Loucy (cell line): ENCODE measurements around the gene RERE.
A peak's percentile ranks its signal among the peaks of the same experiment; 100 is the strongest.

Source experiments
- H2AFZ ChIP-seq: fragments of 200-600 bp; sonication (generic); 2 replicates; pipeline ENCODE4 v1.6.0; 2016; ENCODE audit warnings: antibody characterized with exemption, mild to moderate bottlenecking, low read length, moderate library complexity
- H3F3A ChIP-seq: fragments of 200-600 bp; 2 replicates; pipeline ENCODE4 v1.6.0; 2016; ENCODE audit warnings: antibody characterized with exemption, low read depth, mild to moderate bottlenecking
- H3K27me3 ChIP-seq: fragments of 200-600 bp; sonication (generic); 2 replicates; pipeline ENCODE4 v1.6.1; 2014; ENCODE audit warnings: low read length, mild to moderate bottlenecking; ENCODE audit not compliant: insufficient read depth, poor library complexity, severe bottlenecking
- H3K36me3 ChIP-seq: fragments of 200-600 bp; sonication (generic); 2 replicates; pipeline ENCODE4 v1.6.1; 2016; ENCODE audit warnings: low read length; ENCODE audit not compliant: insufficient read depth
- H3K4me1 ChIP-seq: fragments of 200-600 bp; sonication (generic); 2 replicates; pipeline ENCODE4 v1.5.1; 2014; ENCODE audit warnings: low read length, mild to moderate bottlenecking; ENCODE audit not compliant: insufficient read depth, poor library complexity, severe bottlenecking
- H3K4me2 ChIP-seq: fragments of 200-600 bp; sonication (generic); 2 replicates; pipeline ENCODE4 v1.6.0; 2014; ENCODE audit warnings: antibody characterized with exemption, low read length, low read depth, mild to moderate bottlenecking; ENCODE audit not compliant: poor library complexity, severe bottlenecking
- H3K4me3 ChIP-seq: fragments of 200-600 bp; sonication (generic); 2 replicates; pipeline ENCODE4 v1.5.1; 2014; ENCODE audit warnings: low read length, mild to moderate bottlenecking, mixed read lengths; ENCODE audit not compliant: poor library complexity, severe bottlenecking
- H3K79me2 ChIP-seq: fragments of 200-600 bp; sonication (generic); 2 replicates; pipeline ENCODE4 v1.6.1; 2014; ENCODE audit warnings: low read length; ENCODE audit not compliant: insufficient read depth
- H3K9ac ChIP-seq: fragments of 200-600 bp; sonication (generic); 2 replicates; pipeline ENCODE4 v1.6.0; 2014; ENCODE audit warnings: mild to moderate bottlenecking, low read depth, low read length, moderate library complexity; ENCODE audit not compliant: poor library complexity, severe bottlenecking
- H3K9me2 ChIP-seq: fragments of 200-600 bp; sonication (generic); replicated peaks from 2 replicates; pipeline ENCODE4 v1.6.1; 2016; ENCODE audit warnings: low read depth, low read length, mixed read lengths
- H3K9me3 ChIP-seq: fragments of 200-600 bp; sonication (generic); 2 replicates; pipeline ENCODE4 v1.6.1; 2014; ENCODE audit warnings: mild to moderate bottlenecking, antibody characterized with exemption, low read length, low read depth; ENCODE audit not compliant: insufficient read depth
- H4K20me1 ChIP-seq: fragments of 200-600 bp; sonication (generic); 2 replicates; pipeline ENCODE4 v1.6.0; 2014; ENCODE audit warnings: antibody characterized with exemption, low read length, mild to moderate bottlenecking; ENCODE audit not compliant: insufficient read depth, poor library complexity, severe bottlenecking
- CTCF ChIP-seq: fragments of 200-600 bp; sonication (generic); conservative IDR thresholded peaks from 2 replicates; pipeline ENCODE4 v1.5.1; 2014; ENCODE audit warnings: mild to moderate bottlenecking, antibody characterized with exemption, low read length
- EZH2phosphoT487 ChIP-seq: fragments of 200-600 bp; IDR thresholded peaks from 2 replicates; pipeline ENCODE4 v1.6.1; 2018; ENCODE audit warnings: antibody characterized with exemption, mild to moderate bottlenecking, moderate library complexity, borderline replicate concordance

Gene RERE

GRCh38 chr1:8776104-8776503, 41.3 kb downstream of the RERE start:
- Histone ChIP-seq H3F3A (no peaks in the 10 kb centered on the region), H3K9me3 (no peaks in the 10 kb centered on the region), H2AFZ (no peak overlapping the region), H3K27me3 (no peaks in the 10 kb centered on the region), H3K4me1 (peaks cover 12% of the 10 kb centered on the region), H3K36me3 (no peaks in the 10 kb centered on the region), H3K9ac (no peak overlapping the region), H3K4me2 (no peak overlapping the region), H3K79me2 (peaks cover 50% of the 10 kb centered on the region), H3K4me3 (no peak overlapping the region), H3K9me2 (no peaks in the 10 kb centered on the region), H4K20me1 (no peaks in the 10 kb centered on the region)
- no peak for TF ChIP-seq EZH2phosphoT487
- TF ChIP-seq CTCF: peak; percentile 33; the same call in 1 of the 2 replicates

GRCh38 chr1:8767006-8767405, 50.4 kb downstream of the RERE start:
- peaks cover 48% of the 10 kb centered on the region for H3K79me2 ChIP-seq
- no peaks in the 10 kb centered on the region for H3K36me3 ChIP-seq
- TF ChIP-seq CTCF (no peak), EZH2phosphoT487 (no peak)
- no peak overlapping the region for H3K9ac ChIP-seq
- no peak overlapping the region for H3K4me3 ChIP-seq
- no peaks in the 10 kb centered on the region for H3K9me3 ChIP-seq
- H2AFZ ChIP-seq: no peak overlapping the region
- H3K9me2 ChIP-seq: no peaks in the 10 kb centered on the region
- no peaks in the 10 kb centered on the region for H4K20me1 ChIP-seq
- H3K27me3 ChIP-seq: no peaks in the 10 kb centered on the region
- H3K4me1 ChIP-seq: peaks cover 12% of the 10 kb centered on the region
- no peak overlapping the region for H3K4me2 ChIP-seq
- no peaks in the 10 kb centered on the region for H3F3A ChIP-seq

GRCh38 chr1:8765198-8765597, 52.2 kb downstream of the RERE start:
- Histone ChIP-seq H3K79me2 (peaks cover 53% of the 10 kb centered on the region), H3K9ac (no peak overlapping the region), H3K4me2 (no peak overlapping the region), H3F3A (no peaks in the 10 kb centered on the region), H3K4me1 (peaks cover 12% of the 10 kb centered on the region), H4K20me1 (peaks cover 4% of the 10 kb centered on the region), H2AFZ (no peak overlapping the region), H3K4me3 (no peak overlapping the region), H3K9me3 (no peaks in the 10 kb centered on the region), H3K9me2 (no peaks in the 10 kb centered on the region), H3K27me3 (no peaks in the 10 kb centered on the region), H3K36me3 (peaks cover 3% of the 10 kb centered on the region; the same call in 1 of the 2 replicates)
- TF ChIP-seq CTCF (no peak), EZH2phosphoT487 (no peak)
